ENCODE data around the gene GRK2. TPM values are rescaled to one million over a fixed set of nuclear protein-coding genes. Genes with fewer than 3 reads are reported as not detected.
A peak's percentile ranks its signal among the peaks of the same experiment; 100 is the strongest.

The GRK2 gene
- total RNA-seq, 1 donor = 21.5 TPM

DNA sequence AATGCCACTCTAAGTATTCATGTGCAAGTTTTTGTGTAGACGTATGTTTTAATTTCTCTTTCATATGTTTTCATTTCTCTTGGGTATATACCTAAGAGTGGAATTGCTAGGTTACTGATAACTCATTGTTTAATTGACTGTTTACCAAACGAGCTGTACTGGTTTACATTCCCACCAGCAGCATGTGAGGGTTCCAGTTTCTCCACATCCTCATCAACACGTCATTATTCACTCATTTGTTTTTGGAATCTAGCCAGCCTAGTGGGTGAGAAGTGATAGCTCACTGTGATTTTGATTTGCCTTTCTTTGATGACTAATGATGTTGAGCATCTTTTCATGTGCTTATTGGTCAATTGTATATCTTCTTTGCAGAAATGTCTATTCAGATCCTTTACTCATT, 26.8 kb downstream of the GRK2 start:
- no peak for DNase-seq (ENCODE audit: low read depth)
- TF ChIP-seq, protein P1, sequence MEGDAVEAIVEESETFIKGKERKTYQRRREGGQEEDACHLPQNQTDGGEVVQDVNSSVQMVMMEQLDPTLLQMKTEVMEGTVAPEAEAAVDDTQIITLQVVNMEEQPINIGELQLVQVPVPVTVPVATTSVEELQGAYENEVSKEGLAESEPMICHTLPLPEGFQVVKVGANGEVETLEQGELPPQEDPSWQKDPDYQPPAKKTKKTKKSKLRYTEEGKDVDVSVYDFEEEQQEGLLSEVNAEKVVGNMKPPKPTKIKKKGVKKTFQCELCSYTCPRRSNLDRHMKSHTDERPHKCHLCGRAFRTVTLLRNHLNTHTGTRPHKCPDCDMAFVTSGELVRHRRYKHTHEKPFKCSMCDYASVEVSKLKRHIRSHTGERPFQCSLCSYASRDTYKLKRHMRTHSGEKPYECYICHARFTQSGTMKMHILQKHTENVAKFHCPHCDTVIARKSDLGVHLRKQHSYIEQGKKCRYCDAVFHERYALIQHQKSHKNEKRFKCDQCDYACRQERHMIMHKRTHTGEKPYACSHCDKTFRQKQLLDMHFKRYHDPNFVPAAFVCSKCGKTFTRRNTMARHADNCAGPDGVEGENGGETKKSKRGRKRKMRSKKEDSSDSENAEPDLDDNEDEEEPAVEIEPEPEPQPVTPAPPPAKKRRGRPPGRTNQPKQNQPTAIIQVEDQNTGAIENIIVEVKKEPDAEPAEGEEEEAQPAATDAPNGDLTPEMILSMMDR (IDR thresholded peaks at IDR 0.05; ENCODE audit: insufficient read depth, low read length) = no peak
- no peak overlapping the region for H3K4me3 ChIP-seq (ENCODE audit: low read depth, low read length)

DNA sequence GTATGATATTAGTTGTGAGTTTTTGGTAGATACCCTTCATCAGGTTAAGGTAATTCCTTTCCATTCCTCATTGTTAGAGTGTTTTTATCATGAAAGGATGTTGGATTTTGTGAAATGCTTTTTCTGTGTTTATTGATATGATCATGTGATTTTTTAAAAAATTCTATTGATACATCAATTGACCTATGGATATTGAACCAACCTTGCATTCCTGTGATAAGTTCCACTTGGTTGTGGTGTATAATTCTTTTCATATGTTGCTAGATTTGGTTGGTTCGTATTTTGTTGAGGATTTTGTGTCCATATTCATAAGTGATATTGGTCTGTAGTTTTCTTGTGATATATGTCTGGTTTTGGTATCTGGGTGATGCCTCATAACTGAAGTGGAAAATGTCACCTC, 29.6 kb downstream of the GRK2 start:
- no peak overlapping the region for H3K4me3 ChIP-seq (ENCODE audit: low read depth, low read length)
- TF ChIP-seq, protein P1 (IDR thresholded peaks at IDR 0.05; ENCODE audit: insufficient read depth, low read length) = no peak
- peak; percentile 35 for DNase-seq (ENCODE audit: low read depth)

DNA sequence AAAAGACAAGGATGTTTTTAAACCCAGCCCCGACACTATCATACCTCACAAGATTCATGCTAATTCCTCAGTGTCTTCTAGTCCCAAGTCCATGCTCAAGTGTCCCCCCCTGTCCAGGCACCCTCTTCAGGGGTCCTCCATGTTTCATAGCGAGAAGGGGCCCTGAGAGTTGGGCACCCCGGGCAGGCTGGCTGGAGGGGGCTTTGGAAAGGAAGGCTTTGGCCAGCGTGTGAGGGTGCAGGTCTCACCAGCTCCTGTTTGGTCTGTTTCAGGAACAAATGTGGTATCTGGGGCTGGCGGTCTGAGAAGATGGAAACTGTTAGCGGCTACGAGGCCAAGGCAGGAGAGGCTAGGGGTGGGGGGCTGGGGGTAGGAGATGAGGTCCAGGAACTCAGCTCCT, 32.5 kb downstream of the GRK2 start:
- DNase-seq (ENCODE audit: low read depth) = no peak
- TF ChIP-seq, protein P1 (IDR thresholded peaks at IDR 0.05; ENCODE audit: insufficient read depth, low read length) = no peak
- no peak overlapping the region for H3K4me3 ChIP-seq (ENCODE audit: low read depth, low read length)

DNA sequence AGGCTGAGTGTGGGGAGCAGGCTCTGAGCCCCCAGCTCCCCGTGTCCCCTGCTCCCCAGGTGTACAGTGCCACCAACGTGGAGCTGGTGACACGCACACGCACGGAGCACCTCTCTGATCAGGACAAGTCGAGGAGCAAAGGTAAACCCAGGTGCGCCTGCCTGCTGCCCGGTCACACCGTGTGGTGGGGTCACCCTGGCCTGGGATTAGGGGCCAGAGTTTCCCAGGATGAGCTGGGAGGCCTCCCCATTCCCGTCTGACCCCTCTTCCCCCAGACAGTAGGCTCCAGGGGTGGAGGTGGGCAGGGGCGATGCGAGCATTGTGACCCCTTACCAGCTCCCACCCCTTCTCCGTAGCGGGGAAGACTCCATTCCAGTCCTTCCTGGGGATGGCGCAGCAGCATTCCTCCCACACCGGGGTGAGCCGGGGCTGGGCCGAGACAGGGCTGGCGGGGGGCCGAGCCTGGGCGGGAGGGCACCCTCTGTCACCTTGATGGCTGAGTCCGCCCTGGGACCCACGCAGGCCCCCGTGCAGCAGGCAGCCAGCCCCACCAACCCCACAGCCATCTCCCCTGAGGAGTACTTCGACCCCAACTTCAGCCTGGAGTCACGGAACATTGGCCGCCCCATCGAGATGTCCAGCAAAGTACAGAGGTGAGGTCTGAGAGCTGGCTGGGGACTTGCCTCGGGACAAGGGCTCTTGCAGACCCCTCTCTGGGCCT, 33.4 kb downstream of the GRK2 start:
- H3K4me3 ChIP-seq (ENCODE audit: low read depth, low read length) = no peak overlapping the region

DNA sequence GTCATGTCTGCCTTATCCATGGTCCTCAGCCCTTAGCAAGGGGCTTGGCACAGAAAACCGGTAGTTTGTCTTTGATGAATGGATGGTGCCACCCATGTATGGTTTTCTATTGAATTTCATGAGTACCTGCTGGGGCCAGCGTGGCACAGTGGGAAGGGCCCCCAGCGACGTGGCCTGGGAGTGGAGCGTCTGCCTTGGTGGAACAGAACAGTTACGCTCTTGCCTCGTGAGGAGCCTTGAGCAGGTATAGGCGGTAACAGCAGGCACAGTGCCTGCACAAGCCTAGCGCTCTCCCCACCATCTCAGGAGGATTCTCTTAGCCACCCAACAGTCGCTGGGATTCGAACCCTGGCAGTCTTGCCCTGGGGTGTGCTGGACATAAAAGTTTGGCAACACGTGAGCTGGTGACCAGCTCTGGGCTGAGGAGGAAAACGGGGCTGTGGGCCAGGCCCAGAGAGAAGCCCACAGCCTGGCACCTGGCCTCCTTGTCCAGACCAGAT, 34.0 kb downstream of the GRK2 start:
- TF ChIP-seq, protein P1 (IDR thresholded peaks at IDR 0.05; ENCODE audit: insufficient read depth, low read length) = no peak
- no peak overlapping the region for H3K4me3 ChIP-seq (ENCODE audit: low read depth, low read length)
- no peak for DNase-seq (ENCODE audit: low read depth)

More for the DNA sequence above, 33.4 kb downstream of the GRK2 start:
- no peak for DNase-seq (ENCODE audit: low read depth)
- TF ChIP-seq, protein P1 (IDR thresholded peaks at IDR 0.05; ENCODE audit: insufficient read depth, low read length) = no peak

DNA sequence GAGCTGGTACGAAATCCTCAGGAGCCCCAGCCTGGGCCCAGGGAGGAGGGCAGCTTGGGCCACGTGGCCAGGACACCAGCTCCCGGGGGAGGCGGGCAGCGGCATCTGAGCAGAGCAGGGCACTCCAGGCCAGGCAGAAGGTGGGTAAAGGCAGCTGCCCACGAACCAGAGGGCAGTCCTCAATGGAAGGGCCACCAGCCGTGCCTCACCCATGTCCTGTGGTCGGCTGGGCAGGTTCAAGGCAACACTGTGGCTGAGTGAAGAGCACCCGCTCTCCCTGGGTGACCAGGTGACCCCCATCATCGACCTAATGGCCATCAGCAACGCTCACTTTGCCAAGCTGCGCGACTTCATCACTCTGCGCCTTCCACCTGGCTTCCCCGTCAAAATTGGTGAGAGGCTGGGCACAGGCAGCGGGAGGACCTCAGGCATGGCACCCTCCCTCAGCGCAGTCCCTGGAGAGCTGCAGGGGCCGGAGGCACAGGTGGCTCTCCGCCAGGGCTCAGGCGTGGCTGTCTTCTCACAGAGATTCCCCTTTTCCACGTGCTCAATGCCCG, 34.6 kb downstream of the GRK2 start:
- TF ChIP-seq, protein P1 (IDR thresholded peaks at IDR 0.05; ENCODE audit: insufficient read depth, low read length) = no peak
- DNase-seq (ENCODE audit: low read depth) = no peak
- H3K4me3 ChIP-seq (ENCODE audit: low read depth, low read length) = no peak overlapping the region
